ENCODE results near the gene STX1A. TPM values are rescaled to one million over a fixed set of nuclear protein-coding genes. Genes with fewer than 3 reads are reported as not detected.

STX1A gene
- total and polyA plus RNA-seq, 2 of the 13 experiments (the other 11 are each of a cell fraction or from before 2014, with no cell fraction given), result 6.1 to 12.2 TPM

DNA sequence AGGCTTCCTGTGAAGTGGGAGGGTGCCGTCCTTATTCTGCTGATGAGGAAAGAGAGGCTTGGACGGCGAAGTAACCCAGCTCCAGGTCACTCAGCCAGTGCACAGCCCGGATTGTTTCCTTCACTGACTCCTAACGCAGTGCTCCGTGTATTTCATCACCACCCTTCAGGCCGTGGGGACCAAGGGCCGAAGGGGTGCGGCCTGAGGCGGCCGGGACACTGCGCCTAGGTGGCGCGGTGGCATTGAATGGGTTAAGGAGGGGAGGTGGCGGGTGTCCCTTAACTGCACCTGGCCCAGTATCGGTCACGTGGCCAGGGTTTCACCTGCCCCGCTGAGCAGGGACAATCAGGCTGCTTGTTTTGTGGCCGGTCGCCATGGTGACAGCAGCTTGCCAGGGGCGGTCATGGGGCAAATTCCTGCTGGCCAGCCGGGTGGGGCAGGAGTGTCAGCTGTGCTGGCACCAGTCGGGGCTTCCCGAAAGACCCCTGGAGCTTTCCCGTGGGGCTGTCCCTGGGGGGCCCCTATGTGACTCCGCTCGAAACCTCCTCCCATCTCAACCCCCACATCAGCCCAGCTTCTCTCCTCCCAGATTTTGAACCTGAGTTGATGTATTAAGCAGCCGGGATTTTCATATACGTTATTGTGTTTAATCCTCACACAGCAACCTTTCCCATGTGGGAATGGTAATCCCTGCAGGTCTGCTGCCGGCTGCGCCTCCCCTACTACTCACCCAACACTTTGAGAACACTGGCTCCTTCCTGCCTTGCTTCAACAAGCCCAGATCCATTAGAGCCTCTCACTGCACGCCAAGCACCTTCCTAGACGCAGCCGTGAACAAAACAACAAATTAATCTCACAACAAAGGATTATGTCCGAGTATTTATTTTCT is 23.5 kb upstream of the STX1A start (continued):
- TF ChIP-seq ADNP (CRISPR knock-in tag; IDR thresholded peaks at IDR 0.05), result no peak
- no peak for TF ChIP-seq HNF1A (IDR thresholded peaks at IDR 0.05; ENCODE audit: low read depth)
- TF ChIP-seq HNF1A (CRISPR knock-in tag; IDR thresholded peaks at IDR 0.05; ENCODE audit: borderline replicate concordance), result no peak
- TF ChIP-seq, protein P1, sequence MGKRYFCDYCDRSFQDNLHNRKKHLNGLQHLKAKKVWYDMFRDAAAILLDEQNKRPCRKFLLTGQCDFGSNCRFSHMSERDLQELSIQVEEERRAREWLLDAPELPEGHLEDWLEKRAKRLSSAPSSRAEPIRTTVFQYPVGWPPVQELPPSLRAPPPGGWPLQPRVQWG (CRISPR knock-in tag; IDR thresholded peaks at IDR 0.05; ENCODE audit: borderline replicate concordance, low read depth), result no peak
- TF ChIP-seq ZSCAN9 (CRISPR knock-in tag; IDR thresholded peaks at IDR 0.05; ENCODE audit: borderline replicate concordance), result no peak
- no peak for TF ChIP-seq SMC3 (IDR thresholded peaks at IDR 0.05; ENCODE audit: low read length)
- TF ChIP-seq CHD4 (IDR thresholded peaks at IDR 0.05; ENCODE audit: borderline replicate concordance, low read length), result 0 out of 2 replicates have a peak, but pooled peaks have one; percentile 34
- no peak for TF ChIP-seq IRF9 (CRISPR knock-in tag; IDR thresholded peaks at IDR 0.05; ENCODE audit: borderline replicate concordance)
- TF ChIP-seq, protein P2, sequence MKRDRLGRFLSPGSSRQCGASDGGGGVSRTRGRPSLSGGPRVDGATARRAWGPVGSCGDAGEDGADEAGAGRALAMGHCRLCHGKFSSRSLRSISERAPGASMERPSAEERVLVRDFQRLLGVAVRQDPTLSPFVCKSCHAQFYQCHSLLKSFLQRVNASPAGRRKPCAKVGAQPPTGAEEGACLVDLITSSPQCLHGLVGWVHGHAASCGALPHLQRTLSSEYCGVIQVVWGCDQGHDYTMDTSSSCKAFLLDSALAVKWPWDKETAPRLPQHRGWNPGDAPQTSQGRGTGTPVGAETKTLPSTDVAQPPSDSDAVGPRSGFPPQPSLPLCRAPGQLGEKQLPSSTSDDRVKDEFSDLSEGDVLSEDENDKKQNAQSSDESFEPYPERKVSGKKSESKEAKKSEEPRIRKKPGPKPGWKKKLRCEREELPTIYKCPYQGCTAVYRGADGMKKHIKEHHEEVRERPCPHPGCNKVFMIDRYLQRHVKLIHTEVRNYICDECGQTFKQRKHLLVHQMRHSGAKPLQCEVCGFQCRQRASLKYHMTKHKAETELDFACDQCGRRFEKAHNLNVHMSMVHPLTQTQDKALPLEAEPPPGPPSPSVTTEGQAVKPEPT (CRISPR knock-in tag; IDR thresholded peaks at IDR 0.05; ENCODE audit: low read depth), result no peak
- no peak for TF ChIP-seq ZNF451 (CRISPR knock-in tag; IDR thresholded peaks at IDR 0.05)
- TF ChIP-seq SMARCC2 (IDR thresholded peaks at IDR 0.05), result no peak
- TF ChIP-seq ZNF558 (CRISPR knock-in tag; IDR thresholded peaks at IDR 0.05; ENCODE audit: borderline replicate concordance), result no peak
- no peak for TF ChIP-seq SP1 (IDR thresholded peaks at IDR 0.05)
- no peak for TF ChIP-seq SP1 (CRISPR knock-in tag; IDR thresholded peaks at IDR 0.05)
- TF ChIP-seq RFX5 (IDR thresholded peaks at IDR 0.05; ENCODE audit: low read depth, low read length), result 0 out of 2 replicates have a peak, but pooled peaks have one; percentile 12
- no peak for TF ChIP-seq ARHGAP35 (CRISPR knock-in tag; IDR thresholded peaks at IDR 0.05; ENCODE audit: borderline replicate concordance)
- 0 out of 2 replicates have a peak, but pooled peaks have one; percentile 18 for TF ChIP-seq THAP11 (CRISPR knock-in tag; IDR thresholded peaks at IDR 0.05)
- no peak for TF ChIP-seq ATRX (CRISPR knock-in tag; IDR thresholded peaks at IDR 0.05; ENCODE audit: borderline replicate concordance)
- TF ChIP-seq, protein P3, sequence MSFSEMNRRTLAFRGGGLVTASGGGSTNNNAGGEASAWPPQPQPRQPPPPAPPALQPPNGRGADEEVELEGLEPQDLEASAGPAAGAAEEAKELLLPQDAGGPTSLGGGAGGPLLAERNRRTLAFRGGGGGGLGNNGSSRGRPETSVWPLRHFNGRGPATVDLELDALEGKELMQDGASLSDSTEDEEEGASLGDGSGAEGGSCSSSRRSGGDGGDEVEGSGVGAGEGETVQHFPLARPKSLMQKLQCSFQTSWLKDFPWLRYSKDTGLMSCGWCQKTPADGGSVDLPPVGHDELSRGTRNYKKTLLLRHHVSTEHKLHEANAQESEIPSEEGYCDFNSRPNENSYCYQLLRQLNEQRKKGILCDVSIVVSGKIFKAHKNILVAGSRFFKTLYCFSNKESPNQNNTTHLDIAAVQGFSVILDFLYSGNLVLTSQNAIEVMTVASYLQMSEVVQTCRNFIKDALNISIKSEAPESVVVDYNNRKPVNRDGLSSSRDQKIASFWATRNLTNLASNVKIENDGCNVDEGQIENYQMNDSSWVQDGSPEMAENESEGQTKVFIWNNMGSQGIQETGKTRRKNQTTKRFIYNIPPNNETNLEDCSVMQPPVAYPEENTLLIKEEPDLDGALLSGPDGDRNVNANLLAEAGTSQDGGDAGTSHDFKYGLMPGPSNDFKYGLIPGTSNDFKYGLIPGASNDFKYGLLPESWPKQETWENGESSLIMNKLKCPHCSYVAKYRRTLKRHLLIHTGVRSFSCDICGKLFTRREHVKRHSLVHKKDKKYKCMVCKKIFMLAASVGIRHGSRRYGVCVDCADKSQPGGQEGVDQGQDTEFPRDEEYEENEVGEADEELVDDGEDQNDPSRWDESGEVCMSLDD (CRISPR knock-in tag; IDR thresholded peaks at IDR 0.05; ENCODE audit: borderline replicate concordance), result no peak
- no peak for TF ChIP-seq NCOA2 (CRISPR knock-in tag; IDR thresholded peaks at IDR 0.05)
